Neural progenitor cell (in vitro differentiated cells): ENCODE measurements around the gene RCL1.

Experiments used
- EZH2phosphoT487 ChIP-seq: fragments of 200-600 bp; sonication (generic); IDR thresholded peaks from 2 replicates; pipeline ENCODE4 v1.6.1; 2017; ENCODE audit warnings: antibody characterized with exemption
- TF ChIP-seq, protein P1 (sequence below): fragments of 200-600 bp; sonication (generic); IDR thresholded peaks from 2 replicates; pipeline ENCODE4 v1.5.1; 2017; ENCODE audit warnings: antibody characterized with exemption, mild to moderate bottlenecking

DNA sequence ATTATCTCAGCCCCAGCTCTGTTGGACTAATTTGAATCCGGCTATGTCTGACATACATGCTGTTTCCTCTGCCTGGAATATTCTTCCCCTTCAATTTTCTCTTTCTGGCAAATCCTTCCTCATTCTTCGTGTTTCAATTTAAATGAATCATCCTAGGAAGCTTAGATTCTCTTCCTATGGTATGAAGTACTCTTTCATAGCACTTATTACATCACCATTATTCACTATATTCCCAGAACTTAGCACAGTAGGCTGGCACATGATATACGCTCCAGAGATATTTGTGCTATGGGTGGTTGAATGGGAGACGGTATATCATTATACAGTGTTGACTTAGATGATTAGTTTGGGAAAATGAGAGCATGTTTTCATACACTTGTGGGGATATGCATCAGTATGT is 101.3 kb downstream of the RCL1 start:
- TF ChIP-seq, protein P1, sequence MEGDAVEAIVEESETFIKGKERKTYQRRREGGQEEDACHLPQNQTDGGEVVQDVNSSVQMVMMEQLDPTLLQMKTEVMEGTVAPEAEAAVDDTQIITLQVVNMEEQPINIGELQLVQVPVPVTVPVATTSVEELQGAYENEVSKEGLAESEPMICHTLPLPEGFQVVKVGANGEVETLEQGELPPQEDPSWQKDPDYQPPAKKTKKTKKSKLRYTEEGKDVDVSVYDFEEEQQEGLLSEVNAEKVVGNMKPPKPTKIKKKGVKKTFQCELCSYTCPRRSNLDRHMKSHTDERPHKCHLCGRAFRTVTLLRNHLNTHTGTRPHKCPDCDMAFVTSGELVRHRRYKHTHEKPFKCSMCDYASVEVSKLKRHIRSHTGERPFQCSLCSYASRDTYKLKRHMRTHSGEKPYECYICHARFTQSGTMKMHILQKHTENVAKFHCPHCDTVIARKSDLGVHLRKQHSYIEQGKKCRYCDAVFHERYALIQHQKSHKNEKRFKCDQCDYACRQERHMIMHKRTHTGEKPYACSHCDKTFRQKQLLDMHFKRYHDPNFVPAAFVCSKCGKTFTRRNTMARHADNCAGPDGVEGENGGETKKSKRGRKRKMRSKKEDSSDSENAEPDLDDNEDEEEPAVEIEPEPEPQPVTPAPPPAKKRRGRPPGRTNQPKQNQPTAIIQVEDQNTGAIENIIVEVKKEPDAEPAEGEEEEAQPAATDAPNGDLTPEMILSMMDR, result no peak
- TF ChIP-seq EZH2phosphoT487, result no peak
